Upper lobe of left lung (tissue), 6 donors: ENCODE data around the gene OR51V1. TPM values are rescaled to one million over a fixed set of nuclear protein-coding genes. Genes with fewer than 3 reads are reported as not detected.

Source experiments
- ATAC-seq, 2 donors: fragments of 200-7000 bp; cut with Tn5 transposase; one replicate each; pipeline ENCODE4 v1.9.1; 2022; ENCODE audit warnings: mild to moderate bottlenecking in 2 of 2, moderate library complexity in 2 of 2; ENCODE audit not compliant: low FRiP score in 2 of 2
- DNase-seq, 2 donors: peaks; one replicate each; pipeline ENCODE4 v3.0.0-alpha.2; 2019 to 2020
- H3K27ac ChIP-seq, 4 donors: fragments of 200-600 bp; sonication (generic); one replicate each; pipeline ENCODE4 v1.5.1; 2016 to 2019
- H3K27me3 ChIP-seq, 4 donors: fragments of 200-600 bp; sonication (generic); one replicate each; pipeline ENCODE4 v1.5.1; 2017 to 2019
- H3K36me3 ChIP-seq, 4 donors: fragments of 200-600 bp; sonication (generic); one replicate each; pipeline ENCODE4 v1.5.1; 2016 to 2019
- H3K4me1 ChIP-seq, 4 donors: fragments of 200-600 bp; sonication (generic); one replicate each; pipeline ENCODE4 v1.5.1; 2018 to 2019
- H3K4me3 ChIP-seq, 4 donors: fragments of 200-600 bp; sonication (generic); one replicate each; pipeline ENCODE4 v1.5.1; 2017 to 2019; ENCODE audit warnings: mild to moderate bottlenecking in 2 of 4, moderate library complexity in 1 of 4
- H3K9me3 ChIP-seq, 4 donors: fragments of 200-600 bp; sonication (generic); one replicate each; pipeline ENCODE4 v1.5.1; 2018 to 2019
- CTCF ChIP-seq, 6 experiments: fragments of 450-650 bp in 4 of 6; fragments of 200-600 bp in 2 of 6; sonication (generic) in 2 of 6; IDR thresholded peaks; one replicate each; pipeline ENCODE4 v1.5.1; 2016 to 2019; ENCODE audit warnings: antibody characterized with exemption in 6 of 6
- EP300 ChIP-seq, 4 donors: sonication (generic); formaldehyde crosslinking; IDR thresholded peaks; one replicate each; pipeline ENCODE4 v1.5.1; 2017; ENCODE audit warnings: antibody characterized with exemption in 4 of 4, control low read depth in 2 of 4
- POLR2A ChIP-seq, 4 donors: fragments of 450-650 bp; IDR thresholded peaks; one replicate each; pipeline ENCODE4 v1.5.1; 2016 to 2017; ENCODE audit warnings: antibody characterized with exemption in 4 of 4, mild to moderate bottlenecking in 2 of 4
- POLR2AphosphoS5 ChIP-seq, 2 donors: sonication (generic); formaldehyde crosslinking; IDR thresholded peaks; one replicate each; pipeline ENCODE4 v1.5.1; 2017; ENCODE audit warnings: antibody characterized with exemption in 2 of 2
- WGBS, 2 donors: methylation state at CpG; one replicate each; pipeline ENCODE4 v1.1.5; 2017 to 2018; 5-methylcytosine and 5-hydroxymethylcytosine counted together
- total RNA-seq, 6 donors: library from RNA; depleted of rRNA in 4 of 6; stranded (reverse); fragments of >200 nt in 4 of 6; gene quantifications; one replicate each; pipeline versions ENCODE4 v1.1.0 to v1.2.1, GENCODE V29; 2016 to 2021
- donor health status: DM: no; HTN: no; CAD: no; lungs with moderate emphysema.
- donor health status: DM: no; HTN: yes; CAD: no; lungs with severe emphysema.

OR51V1 gene
- total RNA-seq, 6 donors from 2014 or later: not detected

DNA sequence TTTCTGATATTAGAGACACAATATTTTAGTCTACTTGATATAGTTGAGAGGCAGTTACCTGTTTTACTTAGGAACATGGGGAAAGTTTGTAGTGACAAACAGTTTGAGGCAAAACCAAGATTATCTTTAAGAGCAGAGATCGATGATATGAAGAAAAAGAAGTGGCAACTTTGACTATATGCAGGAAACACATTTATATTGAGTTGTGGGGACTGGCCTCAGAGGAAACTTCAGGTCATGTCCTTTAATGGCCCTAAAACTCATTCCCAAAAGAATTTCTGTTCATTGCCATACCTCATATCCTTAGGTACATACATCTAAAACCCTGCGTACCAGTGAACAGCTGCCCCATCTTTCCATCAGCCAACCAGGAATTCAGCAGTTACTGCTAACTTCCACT, 44.7 kb upstream of the OR51V1 start:
- no peaks in the 10 kb centered on the region for H3K9me3 ChIP-seq
- ATAC-seq (no peak), DNase-seq (no peak)
- no peaks in the 10 kb centered on the region for H3K27me3 ChIP-seq
- TF ChIP-seq EP300 (IDR thresholded peaks at IDR 0.05) (no peak), CTCF (IDR thresholded peaks at IDR 0.05) (no peak), POLR2A (IDR thresholded peaks at IDR 0.05) (no peak), POLR2AphosphoS5 (IDR thresholded peaks at IDR 0.05) (no peak)
- no peak overlapping the region for H3K27ac ChIP-seq
- H3K4me1 ChIP-seq: no peaks in the 10 kb centered on the region
- H3K4me3 ChIP-seq: no peak overlapping the region
- H3K36me3 ChIP-seq: no peaks in the 10 kb centered on the region
- 72% methylated on average over 2 of the region's 2 CpGs for WGBS, 2 donors

GRCh38 chr11:5243816-5244180, 43.3 kb upstream of the OR51V1 start:
- WGBS, 2 donors: 82 to 87% methylated on average over 4 of the region's 4 CpGs
- Histone ChIP-seq H3K36me3 (no peaks in the 10 kb centered on the region), H3K4me1 (no peaks in the 10 kb centered on the region), H3K9me3 (no peaks in the 10 kb centered on the region), H3K27me3 (no peaks in the 10 kb centered on the region), H3K4me3 (no peak overlapping the region), H3K27ac (no peak overlapping the region)
- TF ChIP-seq EP300 (IDR thresholded peaks at IDR 0.05) (no peak), POLR2AphosphoS5 (IDR thresholded peaks at IDR 0.05) (no peak), POLR2A (IDR thresholded peaks at IDR 0.05) (no peak), CTCF (IDR thresholded peaks at IDR 0.05) (no peak)
- DNase-seq (no peak), ATAC-seq (no peak)

DNA sequence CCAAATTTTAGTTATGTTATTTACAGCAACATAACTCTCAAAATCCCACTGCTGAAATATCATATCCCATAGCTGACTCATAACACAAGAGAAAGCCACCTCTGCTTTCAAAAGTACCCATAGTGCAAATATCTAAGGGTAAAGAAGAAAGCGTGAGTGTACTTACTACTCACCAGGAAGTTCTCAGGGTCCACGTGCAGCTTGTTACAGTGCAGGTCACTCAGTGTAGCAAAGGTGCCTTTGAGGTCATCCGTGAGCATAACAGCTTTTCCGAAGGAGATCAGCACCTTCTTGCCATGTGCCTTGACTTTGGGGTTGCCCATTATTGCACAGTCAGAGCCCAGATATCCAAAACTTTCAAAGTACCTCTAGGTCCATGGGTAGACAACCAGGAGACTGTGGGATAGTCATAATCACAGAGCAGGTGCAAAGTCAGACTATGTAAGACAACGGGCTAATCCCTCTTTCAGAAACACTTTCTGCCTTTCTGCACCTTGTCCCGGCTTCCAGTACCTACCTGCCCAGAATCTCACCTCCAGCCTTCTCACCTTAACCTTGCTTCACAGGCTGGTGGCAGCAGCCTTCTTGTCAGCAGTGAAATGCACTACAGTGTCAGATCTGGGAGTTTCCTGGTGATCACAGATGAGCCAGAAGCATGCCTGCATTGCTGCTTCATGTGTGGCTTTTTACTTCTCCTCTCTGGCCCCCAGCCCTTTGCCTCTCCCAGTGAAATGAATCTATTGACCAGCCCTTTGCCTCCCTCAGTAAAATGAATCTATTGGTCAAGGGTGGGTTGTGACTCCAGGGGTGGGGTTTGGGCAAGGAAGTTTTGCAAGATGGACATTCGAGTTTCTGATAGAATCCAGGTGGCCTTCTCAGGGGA, 42.7 kb upstream of the OR51V1 start:
- DNase-seq (no peak), ATAC-seq (no peak)
- Histone ChIP-seq H3K4me1 (no peaks in the 10 kb centered on the region), H3K27ac (no peak overlapping the region), H3K27me3 (no peaks in the 10 kb centered on the region), H3K9me3 (no peaks in the 10 kb centered on the region), H3K4me3 (no peak overlapping the region), H3K36me3 (no peaks in the 10 kb centered on the region)
- TF ChIP-seq POLR2A (IDR thresholded peaks at IDR 0.05) (no peak), CTCF (IDR thresholded peaks at IDR 0.05) (no peak), POLR2AphosphoS5 (IDR thresholded peaks at IDR 0.05) (no peak), EP300 (IDR thresholded peaks at IDR 0.05) (no peak)
- WGBS, 2 donors: 60 to 69% methylated on average over 6 to 7 of the region's 7 CpGs

GRCh38 chr11:5242208-5242607, 41.7 kb upstream of the OR51V1 start:
- Histone ChIP-seq H3K4me1 (no peaks in the 10 kb centered on the region), H3K4me3 (no peak overlapping the region), H3K27me3 (no peaks in the 10 kb centered on the region), H3K9me3 (no peaks in the 10 kb centered on the region), H3K36me3 (no peaks in the 10 kb centered on the region), H3K27ac (no peak overlapping the region)
- no peak for ATAC-seq
- WGBS, 2 donors: 62 to 77% methylated on average over 2 of the region's 2 CpGs
- TF ChIP-seq CTCF (IDR thresholded peaks at IDR 0.05): no peak
- no peak for TF ChIP-seq POLR2AphosphoS5 (IDR thresholded peaks at IDR 0.05)
- no peak for TF ChIP-seq POLR2A (IDR thresholded peaks at IDR 0.05)
- no peak for TF ChIP-seq EP300 (IDR thresholded peaks at IDR 0.05)
- DNase-seq: no peak

- no peaks in the 10 kb centered on the region for H3K27me3 ChIP-seq
- DNase-seq: no peak
- WGBS, 2 donors: 71 to 72% methylated on average over 3 of the region's 3 CpGs
- no peaks in the 10 kb centered on the region for H3K4me1 ChIP-seq
- no peaks in the 10 kb centered on the region for H3K9me3 ChIP-seq
- no peak overlapping the region for H3K27ac ChIP-seq
- H3K36me3 ChIP-seq: no peaks in the 10 kb centered on the region
- no peak overlapping the region for H3K4me3 ChIP-seq
- no peak for ATAC-seq
- no peak for TF ChIP-seq CTCF (IDR thresholded peaks at IDR 0.05)
- no peak for TF ChIP-seq POLR2A (IDR thresholded peaks at IDR 0.05)
- TF ChIP-seq EP300 (IDR thresholded peaks at IDR 0.05): no peak
- TF ChIP-seq POLR2AphosphoS5 (IDR thresholded peaks at IDR 0.05): no peak
Measured at GRCh38 chr11:5241458-5241857, 41.0 kb upstream of the OR51V1 start.
